HG03460 (cell line): ENCODE measurements around the gene GPR37L1.

Experiments used
- ATAC-seq: cut with Tn5 transposase; IDR thresholded peaks from one replicate; pipeline ENCODE4 v1.9.1; 2021; ENCODE audit not compliant: unreplicated experiment

Gene GPR37L1

DNA sequence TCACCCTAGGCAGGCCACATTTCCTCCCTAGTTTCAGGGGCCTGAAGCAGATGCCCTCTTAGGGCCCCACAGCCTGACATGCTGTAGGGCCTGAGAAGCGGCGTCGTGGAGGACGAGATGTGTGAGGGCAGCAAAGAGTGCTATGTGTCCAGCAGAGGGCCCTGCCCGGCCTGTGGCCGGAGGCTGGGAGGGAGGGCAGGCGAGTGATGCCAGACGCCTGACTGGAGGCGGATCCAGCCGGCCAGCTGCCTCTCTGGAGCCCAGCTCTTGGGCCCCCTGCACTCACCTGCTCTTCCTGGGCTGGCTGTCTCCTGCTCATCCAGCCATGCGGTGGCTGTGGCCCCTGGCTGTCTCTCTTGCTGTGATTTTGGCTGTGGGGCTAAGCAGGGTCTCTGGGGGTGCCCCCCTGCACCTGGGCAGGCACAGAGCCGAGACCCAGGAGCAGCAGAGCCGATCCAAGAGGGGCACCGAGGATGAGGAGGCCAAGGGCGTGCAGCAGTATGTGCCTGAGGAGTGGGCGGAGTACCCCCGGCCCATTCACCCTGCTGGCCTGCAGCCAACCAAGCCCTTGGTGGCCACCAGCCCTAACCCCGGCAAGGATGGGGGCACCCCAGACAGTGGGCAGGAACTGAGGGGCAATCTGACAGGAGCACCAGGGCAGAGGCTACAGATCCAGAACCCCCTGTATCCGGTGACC, at the start of gene GPR37L1:
TSS of gene GPR37L1 (plus strand) at position 279 of the 697 bp plus-strand sequence. CDS start at position 326, 47 bp downstream.
- no peak for ATAC-seq

- no peak for ATAC-seq
These were observed 49.5 kb upstream of the GPR37L1 start for GRCh38 chr1:202073206-202073605.

- ATAC-seq = no peak
These were observed 47.7 kb upstream of the GPR37L1 start for GRCh38 chr1:202074985-202075384.

DNA sequence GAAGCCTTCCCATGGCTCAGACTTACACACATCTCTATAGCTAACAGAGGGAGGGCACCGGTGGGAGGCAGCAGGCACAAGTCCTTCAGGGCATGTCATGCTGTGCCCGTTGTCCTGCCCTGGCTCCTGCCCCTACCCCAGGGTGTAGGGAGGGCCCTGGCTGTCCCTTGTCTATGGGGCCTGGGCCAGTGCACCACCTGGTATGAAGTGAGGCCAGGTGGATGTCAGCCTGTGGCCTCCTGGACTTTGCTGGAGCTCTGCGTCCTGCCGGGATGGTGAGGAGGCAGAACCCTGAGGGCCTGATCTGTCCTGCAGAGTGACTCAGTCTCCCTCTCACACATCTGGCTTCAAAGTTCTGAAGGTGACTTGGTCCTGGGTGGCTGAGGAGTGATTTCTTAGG, 47.3 kb upstream of the GPR37L1 start:
- ATAC-seq = no peak

- no peak for ATAC-seq
These were observed 46.6 kb upstream of the GPR37L1 start for GRCh38 chr1:202076050-202076511.

DNA sequence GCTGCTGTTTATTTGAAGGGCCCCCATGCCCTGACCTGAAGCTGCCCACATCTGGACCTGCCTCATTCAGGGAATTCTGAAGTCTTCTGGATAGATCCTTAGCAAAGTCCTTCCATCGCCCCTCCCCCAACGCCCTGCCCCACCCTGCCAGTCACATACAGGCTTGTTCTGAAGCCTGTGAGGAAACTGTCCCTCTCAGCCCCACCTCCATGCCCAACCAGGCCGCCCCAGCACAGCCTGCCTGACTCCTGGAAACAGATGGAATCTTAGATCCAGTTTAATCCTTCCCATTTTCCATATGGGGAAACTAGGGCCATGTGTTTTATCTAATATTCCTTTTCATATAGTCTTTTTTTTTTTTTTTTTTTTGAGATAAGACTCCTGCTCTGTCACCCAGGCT, 44.5 kb upstream of the GPR37L1 start:
- ATAC-seq = no peak

DNA sequence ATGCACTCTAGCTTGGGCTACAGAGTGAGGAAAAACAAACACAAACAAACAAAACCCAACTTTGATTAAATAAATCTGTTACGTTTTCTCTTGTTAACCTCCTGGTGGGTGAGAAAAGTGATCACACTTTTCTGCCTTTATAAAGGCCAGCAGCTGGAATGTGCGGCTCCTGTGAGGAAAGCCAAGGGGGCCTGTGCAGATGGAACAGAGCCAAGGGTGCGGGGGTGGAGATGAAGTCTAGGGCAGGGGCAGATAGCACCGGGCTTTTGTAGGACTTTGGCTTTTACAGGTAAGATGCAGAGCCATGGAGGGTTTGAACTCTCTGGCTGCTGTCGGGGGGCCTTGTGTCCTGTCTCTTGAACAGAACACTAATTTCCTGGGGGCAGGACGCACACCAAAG, 40.7 kb upstream of the GPR37L1 start:
- no peak for ATAC-seq

DNA sequence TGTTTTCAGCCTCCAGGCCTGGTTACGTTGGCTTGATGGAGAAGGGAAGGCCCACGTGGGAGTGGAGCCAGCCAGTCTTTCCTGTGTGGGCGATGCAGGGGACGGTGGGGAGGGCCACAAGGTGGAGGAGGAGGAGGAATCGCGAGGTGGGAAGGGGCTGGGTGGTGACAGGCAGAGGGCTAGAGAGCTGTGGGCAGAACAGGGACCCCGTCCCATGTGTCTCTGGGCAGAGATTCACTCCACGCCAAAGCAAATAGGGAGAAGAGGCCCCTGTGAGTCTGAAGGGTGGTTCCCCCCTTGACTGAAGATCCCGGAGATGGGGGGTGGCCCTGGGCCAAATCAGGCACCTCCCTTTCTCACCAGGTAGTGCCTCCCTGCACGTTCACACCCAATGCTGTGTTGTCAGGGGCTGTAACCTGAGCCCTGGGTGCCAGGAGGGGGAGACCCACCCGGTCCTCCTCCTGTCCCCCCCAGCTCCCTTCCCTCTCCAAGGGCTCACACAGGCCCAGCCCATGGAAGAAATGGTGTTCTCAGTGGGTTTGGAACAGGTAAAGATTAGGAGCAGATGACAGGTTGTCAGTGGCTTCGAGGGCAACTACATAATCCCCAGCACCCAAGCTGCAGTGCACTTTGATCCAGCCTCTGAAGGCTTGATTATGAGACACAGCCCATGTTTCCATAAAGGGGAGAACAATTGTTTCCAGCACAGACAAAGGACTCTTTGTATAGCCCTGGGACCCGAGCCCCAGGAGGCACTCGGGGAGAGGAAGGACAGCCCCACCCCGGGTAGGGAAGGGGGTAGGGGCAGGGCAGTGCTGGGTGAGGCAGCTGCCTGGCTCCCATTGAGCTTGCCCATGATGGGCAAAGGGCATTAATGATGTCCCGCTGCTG, 37.7 kb upstream of the GPR37L1 start:
- ATAC-seq = no peak

GRCh38 chr1:202085682-202086373, 36.9 kb upstream of the GPR37L1 start:
- ATAC-seq = no peak

- ATAC-seq = no peak
These were observed 36.0 kb upstream of the GPR37L1 start for GRCh38 chr1:202086579-202087350.

DNA sequence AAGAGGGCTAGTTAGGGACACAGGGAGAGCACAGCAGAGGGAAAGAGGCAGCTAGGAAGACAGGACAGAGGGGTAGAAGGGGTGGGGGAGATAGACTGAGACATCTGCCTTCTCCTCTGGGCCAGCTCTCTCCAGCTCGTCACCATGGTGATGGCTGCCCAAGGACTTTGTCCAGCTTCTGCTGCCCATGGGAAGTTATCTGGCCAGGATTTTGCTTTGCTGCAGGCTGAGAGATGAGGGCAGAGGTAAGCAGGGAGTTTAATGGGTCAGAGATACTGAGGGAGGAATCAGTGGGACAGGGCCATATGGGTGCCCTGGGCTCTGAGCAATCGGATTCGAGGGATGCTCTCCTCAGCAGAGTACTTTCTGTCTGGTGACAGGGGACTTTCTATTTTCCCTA, 34.5 kb upstream of the GPR37L1 start:
- no peak for ATAC-seq

- ATAC-seq = no peak
These were observed 31.7 kb upstream of the GPR37L1 start for GRCh38 chr1:202090994-202091393.

DNA sequence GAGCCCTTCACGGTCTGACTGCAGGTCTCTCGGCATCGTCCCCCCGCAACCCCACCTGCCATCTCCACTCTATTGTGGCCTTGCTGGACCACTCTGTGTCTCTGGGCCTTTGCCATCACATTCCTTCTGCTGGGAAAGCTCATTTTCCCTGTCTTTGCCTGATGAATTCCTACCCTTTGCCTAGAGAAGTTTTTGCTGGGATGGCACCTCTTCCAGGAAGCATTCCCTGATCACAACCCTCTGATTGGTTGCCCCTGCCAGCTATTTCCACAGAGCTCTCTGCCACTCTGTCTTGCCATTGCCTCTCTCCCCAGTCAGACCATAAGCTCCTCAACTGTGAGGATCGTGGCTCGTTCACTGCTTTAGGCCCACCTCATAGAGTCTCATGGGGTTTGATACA, 28.9 kb upstream of the GPR37L1 start:
- no peak for ATAC-seq

- ATAC-seq = no peak
These were observed 21.5 kb upstream of the GPR37L1 start for GRCh38 chr1:202101184-202101583.

DNA sequence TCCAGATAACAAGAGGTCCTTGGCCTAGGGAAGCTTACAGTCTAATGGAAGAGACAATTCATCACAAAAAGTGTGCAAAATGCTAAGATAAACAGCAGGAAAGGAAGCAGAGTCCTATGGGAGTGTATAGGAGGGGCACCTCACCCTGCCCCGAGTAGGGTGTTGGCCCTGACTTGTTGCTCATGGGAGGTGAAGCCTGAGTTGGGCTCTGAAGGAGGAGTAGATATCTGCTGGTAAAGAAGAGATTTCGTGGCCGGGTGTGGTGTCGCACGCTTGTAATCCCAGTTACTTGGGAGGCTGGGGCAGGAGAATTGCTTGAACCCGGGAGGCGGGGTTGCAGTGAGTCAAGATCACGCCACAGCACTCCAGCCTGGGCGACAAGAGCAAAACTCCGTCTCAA, 18.6 kb upstream of the GPR37L1 start:
- ATAC-seq = no peak

DNA sequence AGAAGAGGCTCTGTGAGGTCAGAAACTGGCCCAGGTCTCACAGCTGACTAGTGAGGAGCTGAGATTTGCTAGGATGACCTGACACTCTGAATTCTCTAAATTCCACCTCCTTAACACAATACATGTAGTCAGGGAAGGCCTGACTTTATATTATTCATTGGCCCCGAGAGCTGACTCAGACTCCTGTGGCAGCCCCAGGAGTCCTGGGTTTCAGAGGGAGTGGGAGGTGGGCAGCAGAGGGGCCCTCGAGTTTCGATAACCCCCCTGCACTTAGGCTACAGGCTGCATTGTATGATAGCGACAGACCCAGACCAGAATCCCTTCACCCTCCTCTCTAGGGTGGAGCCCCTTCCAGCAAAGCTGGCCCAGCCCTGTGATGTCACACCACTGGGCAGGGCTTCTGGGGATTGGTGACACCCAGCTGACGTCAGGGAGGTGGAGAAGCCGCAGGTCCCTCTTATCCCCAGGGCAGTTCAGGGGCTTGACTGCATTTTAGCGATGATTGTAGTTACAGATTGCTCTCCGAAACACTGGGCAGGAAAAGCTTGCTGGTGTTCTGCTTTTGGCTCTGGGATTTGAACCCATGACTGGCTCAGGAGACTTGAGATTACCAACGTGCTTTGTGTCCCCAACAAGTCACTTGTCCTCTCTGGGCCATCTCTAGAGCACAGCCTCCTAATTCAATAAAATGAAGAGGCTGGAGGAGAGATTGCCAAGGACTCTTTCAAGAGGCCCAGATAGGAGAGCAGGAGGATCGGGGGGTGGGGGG, 17.0 kb upstream of the GPR37L1 start:
- ATAC-seq = no peak

DNA sequence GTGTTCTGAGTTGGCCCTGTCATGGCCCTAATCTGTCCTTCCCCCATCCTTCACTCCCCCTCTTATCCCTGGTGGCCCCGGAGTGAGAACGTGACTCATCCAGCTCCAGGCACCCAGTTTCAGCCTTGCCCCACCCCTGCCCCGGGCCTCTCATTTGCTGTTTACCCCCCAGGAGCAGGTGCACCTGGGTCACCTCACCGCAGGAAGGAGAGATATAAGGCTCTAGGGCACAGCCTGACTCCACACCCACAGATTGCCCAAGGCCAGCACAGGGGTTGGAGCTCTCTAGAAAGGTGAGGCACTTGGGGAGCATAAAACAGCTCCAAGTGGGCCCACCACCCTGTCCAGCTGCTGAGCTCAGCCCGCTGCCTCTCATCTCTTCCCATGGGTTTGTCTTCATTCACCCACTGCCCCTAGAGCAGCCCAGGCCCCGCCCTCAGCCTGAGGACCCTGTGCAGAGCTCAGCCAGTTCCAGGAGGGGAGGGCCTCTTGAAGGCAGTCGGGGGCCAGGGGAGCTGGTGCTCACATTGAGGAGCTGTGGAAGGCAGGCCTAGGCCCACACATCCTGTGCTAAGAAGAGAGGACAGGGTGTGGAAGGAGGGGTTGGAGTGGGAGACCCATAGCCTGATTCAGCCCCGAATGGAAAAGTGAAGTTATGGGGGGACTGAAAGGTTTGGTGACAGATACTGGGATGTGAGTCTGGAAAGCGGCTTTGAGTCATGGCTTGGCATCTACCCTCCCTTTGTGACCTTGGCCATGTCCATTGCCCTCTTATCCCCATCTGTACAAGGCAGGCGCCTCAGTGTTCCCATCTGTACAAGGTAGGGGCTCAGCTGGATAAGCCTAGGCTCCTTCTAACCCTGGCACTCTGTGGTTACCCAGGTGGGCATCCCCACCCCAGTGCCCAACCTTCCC, 16.1 kb upstream of the GPR37L1 start:
- ATAC-seq = no peak

GRCh38 chr1:202107321-202107761, 15.4 kb upstream of the GPR37L1 start:
- ATAC-seq = no peak
